ENCODE results near the gene CYGB.

Gene CYGB

DNA sequence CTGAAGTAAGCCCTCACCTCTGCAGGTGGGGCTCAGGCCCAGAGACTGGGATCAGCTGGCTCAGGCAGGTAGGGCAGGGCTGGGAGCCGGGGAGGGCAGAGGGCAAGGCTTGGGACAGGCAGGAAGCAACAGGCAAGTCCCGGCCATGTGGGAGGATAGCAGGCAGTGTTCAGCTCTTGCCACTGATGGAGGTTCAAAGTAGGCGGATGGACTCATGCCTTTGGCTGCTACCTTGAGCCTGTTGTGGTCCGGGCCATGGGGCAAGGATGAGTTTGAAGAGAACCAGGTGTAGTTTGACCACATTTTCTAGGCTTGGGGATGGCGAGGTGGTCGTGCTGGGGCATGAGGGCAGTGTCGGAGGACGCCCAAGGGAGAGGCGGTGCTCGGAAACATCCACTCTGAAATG is 5.1 kb upstream of the CYGB start (continued):
- TF ChIP-seq ZNF701 (tag by site-specific recombination; IDR thresholded peaks at IDR 0.05) (no peak), SCRT2 (tag by site-specific recombination; IDR thresholded peaks at IDR 0.05) (peak; percentile 63), ZNF184 (tag by site-specific recombination; IDR thresholded peaks at IDR 0.05) (no peak), ZSCAN30 (tag by site-specific recombination; IDR thresholded peaks at IDR 0.05) (no peak), ZNF660 (tag by site-specific recombination; IDR thresholded peaks at IDR 0.05) (no peak), ZNF571 (tag by site-specific recombination; IDR thresholded peaks at IDR 0.05) (no peak), BCL11A (tag by site-specific recombination; IDR thresholded peaks at IDR 0.05; ENCODE audit: low read depth) (no peak), KLF16 (tag by site-specific recombination; IDR thresholded peaks at IDR 0.05) (no peak), ZNF76 (tag by site-specific recombination; IDR thresholded peaks at IDR 0.05; ENCODE audit: borderline replicate concordance, low read depth) (no peak), ZNF510 (tag by site-specific recombination; IDR thresholded peaks at IDR 0.05; ENCODE audit: insufficient replicate concordance) (no peak), ZNF155 (tag by site-specific recombination; IDR thresholded peaks at IDR 0.05) (no peak)
- TF ChIP-seq, protein P1, sequence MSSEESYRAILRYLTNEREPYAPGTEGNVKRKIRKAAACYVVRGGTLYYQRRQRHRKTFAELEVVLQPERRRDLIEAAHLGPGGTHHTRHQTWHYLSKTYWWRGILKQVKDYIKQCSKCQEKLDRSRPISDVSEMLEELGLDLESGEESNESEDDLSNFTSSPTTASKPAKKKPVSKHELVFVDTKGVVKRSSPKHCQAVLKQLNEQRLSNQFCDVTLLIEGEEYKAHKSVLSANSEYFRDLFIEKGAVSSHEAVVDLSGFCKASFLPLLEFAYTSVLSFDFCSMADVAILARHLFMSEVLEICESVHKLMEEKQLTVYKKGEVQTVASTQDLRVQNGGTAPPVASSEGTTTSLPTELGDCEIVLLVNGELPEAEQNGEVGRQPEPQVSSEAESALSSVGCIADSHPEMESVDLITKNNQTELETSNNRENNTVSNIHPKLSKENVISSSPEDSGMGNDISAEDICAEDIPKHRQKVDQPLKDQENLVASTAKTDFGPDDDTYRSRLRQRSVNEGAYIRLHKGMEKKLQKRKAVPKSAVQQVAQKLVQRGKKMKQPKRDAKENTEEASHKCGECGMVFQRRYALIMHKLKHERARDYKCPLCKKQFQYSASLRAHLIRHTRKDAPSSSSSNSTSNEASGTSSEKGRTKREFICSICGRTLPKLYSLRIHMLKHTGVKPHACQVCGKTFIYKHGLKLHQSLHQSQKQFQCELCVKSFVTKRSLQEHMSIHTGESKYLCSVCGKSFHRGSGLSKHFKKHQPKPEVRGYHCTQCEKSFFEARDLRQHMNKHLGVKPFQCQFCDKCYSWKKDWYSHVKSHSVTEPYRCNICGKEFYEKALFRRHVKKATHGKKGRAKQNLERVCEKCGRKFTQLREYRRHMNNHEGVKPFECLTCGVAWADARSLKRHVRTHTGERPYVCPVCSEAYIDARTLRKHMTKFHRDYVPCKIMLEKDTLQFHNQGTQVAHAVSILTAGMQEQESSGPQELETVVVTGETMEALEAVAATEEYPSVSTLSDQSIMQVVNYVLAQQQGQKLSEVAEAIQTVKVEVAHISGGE (tag by site-specific recombination; conservative IDR thresholded peaks at IDR 0.05; ENCODE audit: low read depth), result no peak

DNA sequence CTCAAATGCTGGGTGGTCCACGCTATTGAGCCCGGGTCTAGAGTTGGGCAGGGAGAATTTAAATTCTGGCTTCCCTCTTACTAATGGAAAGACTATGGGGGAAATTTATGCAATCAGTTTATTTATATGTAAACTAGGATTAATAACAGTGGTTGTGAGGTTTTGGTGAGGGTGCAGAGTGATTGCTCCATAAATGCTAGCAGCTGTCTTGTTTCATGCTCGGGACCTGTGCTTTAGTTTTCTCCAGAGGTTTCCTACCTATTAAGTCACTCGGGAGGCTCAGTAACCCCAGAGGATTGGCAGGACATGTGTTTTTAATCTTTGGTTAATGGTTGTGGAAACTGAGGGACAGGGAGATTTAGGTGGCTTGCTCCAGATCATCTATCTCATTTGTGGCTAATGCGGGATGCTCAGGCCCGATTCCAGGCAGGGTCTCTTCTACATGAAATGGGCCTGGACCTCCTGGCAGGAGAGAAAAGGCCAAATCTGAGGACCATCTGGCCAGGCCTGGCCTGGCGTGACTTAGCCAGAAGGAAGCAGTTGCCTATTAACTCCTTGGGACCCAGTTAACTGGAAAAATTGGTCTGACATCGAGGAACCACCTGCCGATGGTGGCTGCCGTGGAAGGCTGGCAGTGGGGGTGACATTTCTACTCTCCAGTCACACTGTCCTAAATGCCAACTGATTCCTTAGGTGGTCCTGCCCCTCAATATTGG is 4.4 kb upstream of the CYGB start:
- H3K36me3 ChIP-seq (ENCODE audit: control insufficient read depth in 2 of 2, insufficient read depth in 1 of 2, low read length in 2 of 2), result peaks cover 0 to 7% of the 10 kb centered on the region in 2 experiments; a peak in 1 of 3 replicates
- H3K4me1 ChIP-seq (ENCODE audit: control insufficient read depth, insufficient read depth, low read length), result peaks cover 15% of the 10 kb centered on the region
- POLR2A ChIA-PET, result interaction anchor here (0.6 to 1.4 kb wide), 2 partner anchors 9 to 13 kb away, joined by 3 read pairs; no protein-coding TSS in a partner anchor
- H3K9me3 ChIP-seq (ENCODE audit: control insufficient read depth, insufficient read depth, low read depth, low read length), result no peaks in the 10 kb centered on the region
- CTCF ChIA-PET, result interaction anchor here (0.7 kb wide), 1 partner anchor 83 kb away, joined by 3 read pairs; no protein-coding TSS in a partner anchor
- H3K27ac ChIP-seq (ENCODE audit: extremely low read depth, low read depth, low read length), result peak overlapping the region; percentile 26; the same call in 1 of the 2 replicates
- no peak for TF ChIP-seq ZNF571 (tag by site-specific recombination; IDR thresholded peaks at IDR 0.05)
- TF ChIP-seq KLF9 (tag by site-specific recombination; IDR thresholded peaks at IDR 0.05; ENCODE audit: low read depth), result no peak
- TF ChIP-seq ZNF677 (tag by site-specific recombination; IDR thresholded peaks at IDR 0.05), result no peak
- no peak for TF ChIP-seq ZBTB49 (tag by site-specific recombination; IDR thresholded peaks at IDR 0.05; ENCODE audit: low read depth)
- no peak for TF ChIP-seq ZNF830 (tag by site-specific recombination; IDR thresholded peaks at IDR 0.05; ENCODE audit: low read depth)
- TF ChIP-seq ZNF211 (tag by site-specific recombination; IDR thresholded peaks at IDR 0.05; ENCODE audit: low read depth), result no peak
- TF ChIP-seq HOXD13 (CRISPR knock-in tag; IDR thresholded peaks at IDR 0.05; ENCODE audit: borderline replicate concordance), result no peak
- TF ChIP-seq SALL2 (tag by site-specific recombination; IDR thresholded peaks at IDR 0.05; ENCODE audit: borderline replicate concordance), result no peak
- H3K4me3 ChIP-seq (ENCODE audit: low read depth, low read length), result no peak overlapping the region
